PC-9 (cell line): ENCODE data around the gene RBBP9.

ENCODE experiments used
- EZH2 ChIP-seq: fragments of 200-600 bp; sonication (generic); IDR thresholded peaks from 2 replicates; pipeline ENCODE4 v1.8.0; 2017; ENCODE audit warnings: antibody characterized with exemption, low read depth
- TF ChIP-seq, protein P1 (sequence below): fragments of 200-600 bp; sonication (generic); conservative IDR thresholded peaks from 2 replicates; pipeline ENCODE4 v1.6.1; 2017; ENCODE audit warnings: mixed run types, antibody characterized with exemption, mild to moderate bottlenecking, moderate library complexity

- TF ChIP-seq, protein P1, sequence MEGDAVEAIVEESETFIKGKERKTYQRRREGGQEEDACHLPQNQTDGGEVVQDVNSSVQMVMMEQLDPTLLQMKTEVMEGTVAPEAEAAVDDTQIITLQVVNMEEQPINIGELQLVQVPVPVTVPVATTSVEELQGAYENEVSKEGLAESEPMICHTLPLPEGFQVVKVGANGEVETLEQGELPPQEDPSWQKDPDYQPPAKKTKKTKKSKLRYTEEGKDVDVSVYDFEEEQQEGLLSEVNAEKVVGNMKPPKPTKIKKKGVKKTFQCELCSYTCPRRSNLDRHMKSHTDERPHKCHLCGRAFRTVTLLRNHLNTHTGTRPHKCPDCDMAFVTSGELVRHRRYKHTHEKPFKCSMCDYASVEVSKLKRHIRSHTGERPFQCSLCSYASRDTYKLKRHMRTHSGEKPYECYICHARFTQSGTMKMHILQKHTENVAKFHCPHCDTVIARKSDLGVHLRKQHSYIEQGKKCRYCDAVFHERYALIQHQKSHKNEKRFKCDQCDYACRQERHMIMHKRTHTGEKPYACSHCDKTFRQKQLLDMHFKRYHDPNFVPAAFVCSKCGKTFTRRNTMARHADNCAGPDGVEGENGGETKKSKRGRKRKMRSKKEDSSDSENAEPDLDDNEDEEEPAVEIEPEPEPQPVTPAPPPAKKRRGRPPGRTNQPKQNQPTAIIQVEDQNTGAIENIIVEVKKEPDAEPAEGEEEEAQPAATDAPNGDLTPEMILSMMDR: no peak
- no peak for TF ChIP-seq EZH2
These were observed 15.4 kb downstream of the RBBP9 start for GRCh38 chr20:18481596-18481995.
